HEK293T (cell line): ENCODE results near the gene SMYD4.

Source experiments
- CTCF ChIA-PET: fragments of 350-600 bp; formaldehyde crosslinking; extraction: SDS; loops from one replicate; lab custom pipeline; 2021; ENCODE audit warnings: antibody characterized with exemption, inconsistent platforms; lab: Yijun Ruan, JAX
- POLR2A ChIA-PET: fragments of 350-600 bp; formaldehyde crosslinking; extraction: SDS; loops from one replicate; lab custom pipeline; 2020; ENCODE audit warnings: antibody characterized with exemption, inconsistent platforms; lab: Yijun Ruan, JAX
- DNase-seq: peaks from one replicate; pipeline ENCODE4 v3.0.0; 2012; ENCODE audit warnings: mixed read lengths; ENCODE audit errors: extremely low spot score
- ARNT ChIP-seq: fragments of 450-650 bp; IDR thresholded peaks from 2 replicates; pipeline ENCODE4 v1.6.1; 2017; ENCODE audit warnings: mild to moderate bottlenecking
- BHLHE40 ChIP-seq: fragments of 450-650 bp; IDR thresholded peaks from 2 replicates; pipeline ENCODE4 v1.6.1; 2016; ENCODE audit warnings: mild to moderate bottlenecking, moderate library complexity, borderline replicate concordance
- CTBP1 ChIP-seq: fragments of 450-650 bp; IDR thresholded peaks from 2 replicates; pipeline ENCODE4 v1.6.1; 2016; ENCODE audit warnings: borderline replicate concordance
- ELF4 ChIP-seq: fragments of 450-650 bp; IDR thresholded peaks from 2 replicates; pipeline ENCODE4 v1.6.1; 2017; ENCODE audit warnings: antibody characterized with exemption
- FOXA1 ChIP-seq: fragments of 450-650 bp; IDR thresholded peaks from 2 replicates; pipeline ENCODE4 v1.6.1; 2016; ENCODE audit warnings: mild to moderate bottlenecking
- FOXK2 ChIP-seq: fragments of 450-650 bp; IDR thresholded peaks from 2 replicates; pipeline ENCODE4 v1.6.1; 2016; ENCODE audit warnings: mild to moderate bottlenecking
- FOXM1 ChIP-seq: fragments of 450-650 bp; IDR thresholded peaks from 2 replicates; pipeline ENCODE4 v1.6.1; 2017; ENCODE audit warnings: mild to moderate bottlenecking, borderline replicate concordance
- HDGF ChIP-seq: fragments of 450-650 bp; IDR thresholded peaks from 2 replicates; pipeline ENCODE4 v1.6.1; 2017; ENCODE audit warnings: antibody characterized with exemption, borderline replicate concordance
- L3MBTL2 ChIP-seq: fragments of 450-650 bp; conservative IDR thresholded peaks from 2 replicates; pipeline ENCODE4 v1.6.1; 2016; ENCODE audit warnings: mild to moderate bottlenecking
- LEF1 ChIP-seq: fragments of 450-650 bp; IDR thresholded peaks from 2 replicates; pipeline ENCODE4 v1.6.1; 2017; ENCODE audit warnings: mild to moderate bottlenecking, borderline replicate concordance
- NFRKB ChIP-seq: fragments of 450-650 bp; IDR thresholded peaks from 2 replicates; pipeline ENCODE4 v1.6.1; 2016; ENCODE audit warnings: mild to moderate bottlenecking, moderate library complexity
- PKNOX1 ChIP-seq: fragments of 450-650 bp; IDR thresholded peaks from 2 replicates; pipeline ENCODE4 v1.6.1; 2016
- SP1 ChIP-seq: fragments of 450-650 bp; IDR thresholded peaks from 2 replicates; pipeline ENCODE4 v1.6.1; 2017
- SUZ12 ChIP-seq: fragments of 450-650 bp; IDR thresholded peaks from 2 replicates; pipeline ENCODE4 v1.6.1; 2016; ENCODE audit warnings: mild to moderate bottlenecking
- TARDBP ChIP-seq: fragments of 450-650 bp; IDR thresholded peaks from 2 replicates; pipeline ENCODE4 v1.6.1; 2016
- ZNF384 ChIP-seq: fragments of 450-650 bp; IDR thresholded peaks from 2 replicates; pipeline ENCODE4 v1.6.1; 2016

Gene SMYD4

DNA sequence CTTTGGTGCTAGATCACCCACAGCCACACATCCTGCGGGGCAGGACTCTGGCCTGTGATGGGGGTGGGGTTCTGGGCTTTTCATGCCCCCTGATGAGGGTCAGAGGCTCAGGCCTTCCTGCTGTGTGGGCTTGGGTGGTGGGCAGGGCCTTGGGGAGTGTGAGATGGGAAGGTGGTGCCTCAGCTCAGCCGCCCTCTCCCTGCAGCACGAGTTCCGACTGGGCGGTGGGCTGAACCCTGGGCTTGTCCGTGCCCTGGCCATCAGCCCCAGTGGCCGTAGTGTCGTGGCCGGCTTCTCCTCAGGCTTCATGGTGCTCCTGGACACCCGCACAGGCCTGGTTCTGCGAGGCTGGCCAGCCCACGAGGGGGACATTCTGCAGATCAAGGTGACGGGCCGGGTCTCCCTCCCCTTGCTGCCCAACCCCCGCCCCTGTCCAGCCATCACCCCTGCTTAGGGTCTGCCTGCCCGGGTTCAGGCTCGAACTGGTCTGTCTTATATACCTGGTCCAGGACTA lies 93.8 kb downstream of the SMYD4 start:
- TF ChIP-seq FOXK2 (no peak), NFRKB (no peak), LEF1 (no peak), SP1 (no peak), FOXA1 (no peak), SUZ12 (no peak), ARNT (no peak), HDGF (no peak)
- CTCF ChIA-PET = interaction anchor here (0.8 kb wide), 1 partner anchor 20 kb away, joined by 3 read pairs; no protein-coding TSS in a partner anchor
- DNase-seq = no peak
- POLR2A ChIA-PET = no interaction called here

- CTCF ChIA-PET = no interaction called here
Measured at GRCh38 chr17:1735418-1735817, 94.3 kb downstream of the SMYD4 start.

GRCh38 chr17:1733759-1734158 lies 95.9 kb downstream of the SMYD4 start:
- TF ChIP-seq FOXK2 (no peak), L3MBTL2 (no peak), TARDBP (no peak), SP1 (no peak), BHLHE40 (no peak), FOXM1 (no peak), HDGF (no peak), CTBP1 (no peak), ZNF384 (no peak), LEF1 (no peak)
- POLR2A ChIA-PET = no interaction called here
- CTCF ChIA-PET = no interaction called here
- DNase-seq = no peak

More at GRCh38 chr17:1735418-1735817, 94.3 kb downstream of the SMYD4 start:
- POLR2A ChIA-PET = no interaction called here
- TF ChIP-seq PKNOX1 (no peak), FOXA1 (no peak), FOXM1 (no peak), HDGF (no peak), TARDBP (no peak), LEF1 (no peak), NFRKB (no peak), CTBP1 (no peak), SUZ12 (no peak), ELF4 (no peak), BHLHE40 (no peak), ARNT (no peak), L3MBTL2 (no peak), SP1 (no peak)
- DNase-seq = no peak

DNA sequence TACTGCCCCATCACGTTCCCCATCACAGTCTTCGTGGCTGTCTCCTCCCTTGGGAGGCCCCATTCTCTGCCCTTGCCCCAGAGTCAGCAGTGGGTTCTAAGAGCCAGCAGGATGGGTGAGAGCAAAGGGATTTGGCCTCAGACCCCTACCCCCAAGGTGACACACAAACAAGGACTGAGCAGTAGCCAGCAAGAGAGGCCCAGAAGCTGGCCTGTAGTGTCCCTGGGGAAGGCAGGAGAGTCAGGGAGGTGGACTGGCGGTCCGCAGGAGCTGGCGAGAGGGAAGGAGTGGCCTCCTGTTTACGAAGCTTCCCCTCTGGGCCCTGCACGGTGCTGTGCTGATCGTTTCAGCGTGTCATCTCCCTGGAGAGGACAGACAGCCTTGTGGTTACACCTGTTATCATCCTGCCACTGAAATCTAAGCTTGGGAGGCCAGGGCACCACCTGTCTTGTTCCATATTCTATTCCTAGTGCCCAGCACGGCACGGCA lies 96.8 kb downstream of the SMYD4 start:
- CTCF ChIA-PET = interaction anchor here (1.1 kb wide), 1 partner anchor 19 kb away, joined by 5 read pairs; no protein-coding TSS in a partner anchor
- TF ChIP-seq TARDBP = no peak
- no peak for TF ChIP-seq SP1
- no peak for TF ChIP-seq L3MBTL2
- TF ChIP-seq CTBP1 = no peak
- TF ChIP-seq SUZ12 = no peak
- no peak for TF ChIP-seq HDGF
- TF ChIP-seq LEF1 = no peak
- no peak for TF ChIP-seq BHLHE40
- no peak for TF ChIP-seq NFRKB
- no peak for TF ChIP-seq ELF4
- no peak for TF ChIP-seq FOXM1
- no peak for TF ChIP-seq FOXA1
- no peak for TF ChIP-seq ARNT
- TF ChIP-seq FOXK2 = no peak
- no peak for TF ChIP-seq ZNF384
- no peak for TF ChIP-seq PKNOX1
- DNase-seq = no peak
- POLR2A ChIA-PET = no interaction called here

GRCh38 chr17:1732241-1732832 lies 97.4 kb downstream of the SMYD4 start:
- no peak for TF ChIP-seq FOXK2
- ChIA-PET POLR2A (no interaction called here), CTCF (interaction anchor here (1.1 kb wide), 1 partner anchor 18 kb away, joined by 5 read pairs; no protein-coding TSS in a partner anchor)
- no peak for DNase-seq

DNA sequence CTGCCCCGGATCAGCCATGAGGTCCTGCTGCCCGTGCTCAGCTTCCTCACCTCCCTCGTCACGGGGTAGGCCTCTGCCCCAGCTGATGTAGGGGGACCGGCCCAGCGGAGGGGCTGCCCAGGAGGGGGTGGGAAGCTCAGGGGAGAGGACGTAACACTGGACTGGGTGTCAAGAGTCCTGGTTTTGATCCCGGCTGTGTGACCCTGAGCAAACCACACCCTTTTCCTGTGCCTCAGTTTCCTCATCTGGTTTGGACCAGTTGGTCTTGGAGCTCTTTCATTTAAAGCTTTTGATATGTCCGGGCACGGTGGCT lies 98.6 kb downstream of the SMYD4 start:
- TF ChIP-seq PKNOX1 (no peak), FOXM1 (no peak), NFRKB (no peak)
- ChIA-PET CTCF (no interaction called here), POLR2A (interaction anchor here (1.3 kb wide), 1 partner anchor 15 kb away, joined by 3 read pairs; no protein-coding TSS in a partner anchor)
- DNase-seq = no peak
